GM18505 (cell line): ENCODE data around the gene PGS1.

Experiments
- ATAC-seq: cut with Tn5 transposase; IDR thresholded peaks from one replicate; pipeline ENCODE4 v1.9.1; 2021; ENCODE audit not compliant: unreplicated experiment
- POLR2A ChIP-seq: IDR thresholded peaks from 4 replicates; pipeline ENCODE4 v1.6.1; 2011; ENCODE audit warnings: borderline replicate concordance; ENCODE audit not compliant: insufficient read depth, insufficient read length; ENCODE audit errors: extremely low read depth

PGS1 gene

GRCh38 chr17:78351449-78352006, 26.9 kb upstream of the PGS1 start:
- no peak for ATAC-seq
- no peak for TF ChIP-seq POLR2A

GRCh38 chr17:78353834-78354233, 24.6 kb upstream of the PGS1 start:
- no peak for TF ChIP-seq POLR2A
- ATAC-seq: no peak

GRCh38 chr17:78355045-78355641, 23.3 kb upstream of the PGS1 start:
- TF ChIP-seq POLR2A: no peak
- ATAC-seq: no peak

GRCh38 chr17:78355701-78356100, 22.7 kb upstream of the PGS1 start:
- TF ChIP-seq POLR2A: no peak
- ATAC-seq: no peak

GRCh38 chr17:78356101-78356713, 22.2 kb upstream of the PGS1 start:
- ATAC-seq: peak; percentile 52
- TF ChIP-seq POLR2A: peak; percentile 62

GRCh38 chr17:78357177-78357586, 21.3 kb upstream of the PGS1 start:
- TF ChIP-seq POLR2A: no peak
- ATAC-seq: no peak

- no peak for TF ChIP-seq POLR2A
- no peak for ATAC-seq
Observed at GRCh38 chr17:78357672-78358537, 20.5 kb upstream of the PGS1 start.

- TF ChIP-seq POLR2A: no peak
Observed at GRCh38 chr17:78358538-78359320, 19.7 kb upstream of the PGS1 start.

GRCh38 chr17:78359321-78359996, 19.0 kb upstream of the PGS1 start:
- TF ChIP-seq POLR2A: no peak
- no peak for ATAC-seq

More at GRCh38 chr17:78358538-78359320, 19.7 kb upstream of the PGS1 start:
- no peak for ATAC-seq

- ATAC-seq: peak; percentile 31
- peak; percentile 72 for TF ChIP-seq POLR2A
Observed at GRCh38 chr17:78359997-78360370, 18.5 kb upstream of the PGS1 start, which contains the start of gene SOCS3. Gene SOCS3 (minus strand): TSS chr17:78360077. CDS start chr17:78359095, 982 bp downstream.

- TF ChIP-seq POLR2A: no peak
- ATAC-seq: peak; percentile 15
Observed at GRCh38 chr17:78360371-78361224, 17.9 kb upstream of the PGS1 start.
